Transverse colon (tissue), 3 donors: ENCODE results near the gene LIMS1.

ENCODE experiments used
- POLR2A ChIP-seq: fragments of 450-650 bp; IDR thresholded peaks from one replicate; pipeline ENCODE4 v1.6.1; 2016; ENCODE audit warnings: antibody characterized with exemption, mild to moderate bottlenecking, moderate library complexity
- POLR2AphosphoS5 ChIP-seq, 3 donors: sonication (generic); formaldehyde crosslinking; IDR thresholded peaks; one replicate each; pipeline ENCODE4 v1.6.1; 2016; ENCODE audit warnings: antibody characterized with exemption in 3 of 3

DNA sequence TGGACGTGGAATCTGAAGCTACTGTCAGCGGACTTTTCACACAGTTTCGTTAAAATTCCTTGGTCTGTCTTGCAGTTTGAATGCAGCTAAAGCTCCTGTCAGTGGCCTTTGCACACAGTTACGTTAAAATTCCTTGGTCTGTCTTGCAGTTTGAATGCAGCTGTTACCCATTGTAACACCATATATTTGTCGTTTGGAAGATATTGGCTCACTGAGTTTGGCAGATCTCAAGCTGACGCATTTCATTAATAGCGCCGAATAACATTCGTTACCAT lies 1.0 kb downstream of the LIMS1 start:
- TF ChIP-seq POLR2AphosphoS5 (IDR thresholded peaks at IDR 0.05) (no peak), POLR2A (no peak)
